Colonic mucosa (tissue), 4 donors: ENCODE results near the gene KBTBD6. TPM values are rescaled to one million over a fixed set of nuclear protein-coding genes. Genes with fewer than 3 reads are reported as not detected.

Source experiments
- DNase-seq: peaks from one replicate; pipeline ENCODE4 v3.0.0-alpha.2; 2020
- H3K27ac ChIP-seq: fragments of 200-600 bp; one replicate; pipeline ENCODE4 v1.8.0; 2021
- H3K27me3 ChIP-seq: fragments of 200-600 bp; one replicate; pipeline ENCODE4 v1.8.0; 2021
- H3K36me3 ChIP-seq: fragments of 200-600 bp; one replicate; pipeline ENCODE4 v1.8.0; 2021
- H3K4me1 ChIP-seq: fragments of 200-600 bp; one replicate; pipeline ENCODE4 v1.8.0; 2021; ENCODE audit warnings: mild to moderate bottlenecking
- H3K4me3 ChIP-seq: fragments of 200-600 bp; one replicate; pipeline ENCODE4 v1.8.0; 2021
- H3K9ac ChIP-seq, 2 donors: one replicate each; pipeline ENCODE4 v1.7.0; 2013; ENCODE audit warnings: control low read depth in 2 of 2, low read depth in 2 of 2, low read length in 2 of 2
- H3K9me3 ChIP-seq: fragments of 200-600 bp; one replicate; pipeline ENCODE4 v1.8.0; 2021
- intact Hi-C: fragments of 100-400 bp; cut with DNase I; formaldehyde crosslinking; loops from one replicate; pipeline ENCODE4 v1.14.1; 2022
- total RNA-seq, 2 donors: library from RNA; stranded (reverse); fragmentation: NEBNext Ultra II Directional in 1 of 2; extraction: Animal tissue kit (Norgen Biotek cat#: 25700) in 1 of 2; gene quantifications; one replicate each; pipeline ENCODE4 v1.2.1, GENCODE V29; 2021
- TF ChIP-seq, protein P1 (sequence below): fragments of 200-600 bp; IDR thresholded peaks from one replicate; pipeline ENCODE4 v1.8.0; 2022; ENCODE audit warnings: antibody characterized with exemption, mild to moderate bottlenecking
- donor health status: healthy.
- donor health status: DM: no; HTN: no; CAD: no.
- donor health status: DM: no; HTN: no; CAD: no.

The KBTBD6 gene
- total RNA-seq, 2 donors from 2014 or later, result 3.1 to 5.1 TPM

DNA sequence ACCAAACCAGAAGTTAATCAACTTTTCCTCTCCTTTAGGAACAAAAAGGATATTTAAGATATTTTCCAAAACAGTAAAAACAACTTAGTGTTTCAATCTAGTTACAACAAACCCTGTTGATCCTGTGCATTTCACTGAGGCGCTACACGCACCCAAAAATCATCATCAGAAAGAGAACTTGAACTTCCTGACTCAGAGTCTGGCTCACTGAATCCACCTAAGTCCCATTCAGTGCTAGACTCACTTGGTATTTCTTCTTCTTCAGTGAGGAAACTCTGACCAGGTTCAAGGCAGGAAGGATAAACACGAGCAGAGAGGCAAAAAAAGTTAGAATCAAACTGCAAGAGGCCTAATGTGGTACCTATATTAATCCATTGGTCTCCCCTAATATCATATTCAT lies 2.2 kb downstream of the KBTBD6 start:
- Histone ChIP-seq H3K36me3 (no peaks in the 10 kb centered on the region), H3K9me3 (no peaks in the 10 kb centered on the region), H3K9ac (no peak overlapping the region), H3K27me3 (no peaks in the 10 kb centered on the region), H3K4me3 (no peak overlapping the region), H3K4me1 (no peaks in the 10 kb centered on the region), H3K27ac (no peak overlapping the region)
- intact Hi-C loops, result loop anchor here (5.0 kb wide), 1 partner anchor 67 kb away; no protein-coding TSS in a partner anchor
- DNase-seq, result no peak
- TF ChIP-seq, protein P1, sequence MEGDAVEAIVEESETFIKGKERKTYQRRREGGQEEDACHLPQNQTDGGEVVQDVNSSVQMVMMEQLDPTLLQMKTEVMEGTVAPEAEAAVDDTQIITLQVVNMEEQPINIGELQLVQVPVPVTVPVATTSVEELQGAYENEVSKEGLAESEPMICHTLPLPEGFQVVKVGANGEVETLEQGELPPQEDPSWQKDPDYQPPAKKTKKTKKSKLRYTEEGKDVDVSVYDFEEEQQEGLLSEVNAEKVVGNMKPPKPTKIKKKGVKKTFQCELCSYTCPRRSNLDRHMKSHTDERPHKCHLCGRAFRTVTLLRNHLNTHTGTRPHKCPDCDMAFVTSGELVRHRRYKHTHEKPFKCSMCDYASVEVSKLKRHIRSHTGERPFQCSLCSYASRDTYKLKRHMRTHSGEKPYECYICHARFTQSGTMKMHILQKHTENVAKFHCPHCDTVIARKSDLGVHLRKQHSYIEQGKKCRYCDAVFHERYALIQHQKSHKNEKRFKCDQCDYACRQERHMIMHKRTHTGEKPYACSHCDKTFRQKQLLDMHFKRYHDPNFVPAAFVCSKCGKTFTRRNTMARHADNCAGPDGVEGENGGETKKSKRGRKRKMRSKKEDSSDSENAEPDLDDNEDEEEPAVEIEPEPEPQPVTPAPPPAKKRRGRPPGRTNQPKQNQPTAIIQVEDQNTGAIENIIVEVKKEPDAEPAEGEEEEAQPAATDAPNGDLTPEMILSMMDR, result no peak

- H3K27ac ChIP-seq, result no peak overlapping the region
- intact Hi-C loops, result loop anchor here (10.0 kb wide), 1 partner anchor 53 kb away; no protein-coding TSS in a partner anchor
- H3K9me3 ChIP-seq, result no peaks in the 10 kb centered on the region
- H3K4me3 ChIP-seq, result no peak overlapping the region
- no peaks in the 10 kb centered on the region for H3K4me1 ChIP-seq
- no peaks in the 10 kb centered on the region for H3K36me3 ChIP-seq
- no peak for DNase-seq
- TF ChIP-seq, protein P1, result no peak
- no peak overlapping the region for H3K9ac ChIP-seq
- no peaks in the 10 kb centered on the region for H3K27me3 ChIP-seq
Observed at GRCh38 chr13:41127701-41128100, 4.9 kb downstream of the KBTBD6 start.

- Histone ChIP-seq H3K4me3 (no peak overlapping the region), H3K27me3 (no peaks in the 10 kb centered on the region), H3K27ac (no peak overlapping the region), H3K9me3 (no peaks in the 10 kb centered on the region), H3K4me1 (no peaks in the 10 kb centered on the region), H3K9ac (no peak overlapping the region), H3K36me3 (no peaks in the 10 kb centered on the region)
- TF ChIP-seq, protein P1, result no peak
- DNase-seq, result no peak
- intact Hi-C loops, result loop anchor here (10.0 kb wide), 1 partner anchor 48 kb away; no protein-coding TSS in a partner anchor
Observed at GRCh38 chr13:41122838-41123237, 9.8 kb downstream of the KBTBD6 start.

DNA sequence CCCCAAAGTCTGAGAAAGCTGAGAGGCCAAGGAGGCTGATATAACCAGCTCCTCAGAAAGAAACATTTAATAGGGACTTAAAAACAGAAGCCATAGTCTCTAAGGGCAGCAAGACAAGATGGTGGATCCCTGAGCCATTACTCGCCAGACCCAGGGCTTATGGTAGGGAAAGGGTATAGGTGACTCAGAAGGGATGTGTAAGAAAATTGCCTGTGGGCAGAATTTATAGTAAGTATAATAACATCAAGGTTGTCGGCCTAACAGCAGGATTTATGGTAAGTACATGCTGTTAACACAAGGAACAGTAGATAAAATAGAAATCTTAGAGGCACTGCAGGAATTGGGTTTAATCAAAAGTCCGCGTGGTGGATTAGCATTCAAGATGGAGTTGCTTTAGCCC lies 14.7 kb downstream of the KBTBD6 start:
- Histone ChIP-seq H3K27ac (no peak overlapping the region), H3K9ac (no peak overlapping the region), H3K27me3 (no peaks in the 10 kb centered on the region), H3K4me3 (no peak overlapping the region), H3K36me3 (no peaks in the 10 kb centered on the region), H3K9me3 (no peaks in the 10 kb centered on the region), H3K4me1 (no peaks in the 10 kb centered on the region)
- TF ChIP-seq, protein P1, result no peak
- no peak for DNase-seq
- intact Hi-C loops, result no loop called here

- Histone ChIP-seq H3K27me3 (no peaks in the 10 kb centered on the region), H3K4me3 (no peak overlapping the region), H3K27ac (no peak overlapping the region), H3K9me3 (no peaks in the 10 kb centered on the region), H3K4me1 (no peaks in the 10 kb centered on the region), H3K36me3 (no peaks in the 10 kb centered on the region), H3K9ac (no peak overlapping the region)
- no peak for DNase-seq
- TF ChIP-seq, protein P1, result no peak
- intact Hi-C loops, result no loop called here
Observed at GRCh38 chr13:41111454-41111853, 21.1 kb downstream of the KBTBD6 start.
